GM12801 (cell line): Measurements from ENCODE around the gene DPEP3.
"Not testable (repeated sequence)": the region's sequence is repeated elsewhere in the genome, so short reads cannot be mapped to it uniquely, and the experiment has no call there.

Experiments used
- TF ChIP-seq, protein P1 (sequence below): IDR thresholded peaks from one replicate; pipeline ENCODE4 v1.5.1; 2011; ENCODE audit warnings: control low read depth; ENCODE audit not compliant: insufficient read length; ENCODE audit errors: extremely low read depth

DPEP3 gene

DNA sequence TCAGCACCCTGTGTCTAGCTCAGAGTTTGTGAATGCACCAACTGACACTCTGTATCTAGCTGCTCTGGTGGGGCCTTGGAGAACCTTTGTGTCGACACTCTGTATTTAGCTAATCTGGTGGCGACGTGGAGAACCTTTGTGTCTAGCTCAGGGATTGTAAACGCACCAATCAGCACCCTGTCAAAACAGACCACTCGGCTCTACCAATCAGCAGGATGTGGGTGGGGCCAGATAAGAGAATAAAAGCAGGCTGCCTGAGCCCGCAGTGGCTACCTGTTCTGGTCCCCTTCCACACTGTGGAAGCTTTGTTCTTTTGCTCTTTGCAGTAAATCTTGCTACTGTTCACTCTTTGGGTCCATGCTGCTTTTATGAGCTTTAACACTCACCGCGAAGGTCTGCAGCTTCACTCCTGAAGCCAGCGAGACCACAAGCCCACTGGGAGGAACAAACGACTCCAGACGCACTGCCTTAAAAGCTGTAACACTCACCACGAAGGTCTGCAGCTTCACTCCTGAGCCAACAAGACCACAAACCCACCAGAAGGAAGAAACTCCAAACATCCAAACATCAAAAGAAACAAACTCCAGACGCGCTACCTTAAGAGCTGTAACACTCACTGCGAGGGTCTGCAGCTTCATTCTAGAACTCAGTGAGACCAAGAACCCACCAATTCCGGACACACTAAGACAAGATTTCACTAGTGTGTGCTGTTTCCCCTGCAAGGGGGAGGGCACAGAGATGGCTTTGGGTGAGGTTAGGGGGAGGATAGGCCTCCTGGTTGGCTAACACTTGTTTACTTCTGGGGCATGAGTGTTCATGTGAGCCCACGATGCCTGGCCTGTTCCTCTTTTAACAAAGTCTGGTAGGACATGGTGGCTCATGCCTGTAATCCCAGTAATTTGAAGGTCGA lies 18.7 kb upstream of the DPEP3 start, which contains the start of gene DPEP2:
Gene DPEP2, minus strand, starts transcription at position 706 of the 910 bp plus-strand sequence. CDS start 6,272 bp downstream, outside the sequence.
- TF ChIP-seq, protein P1, sequence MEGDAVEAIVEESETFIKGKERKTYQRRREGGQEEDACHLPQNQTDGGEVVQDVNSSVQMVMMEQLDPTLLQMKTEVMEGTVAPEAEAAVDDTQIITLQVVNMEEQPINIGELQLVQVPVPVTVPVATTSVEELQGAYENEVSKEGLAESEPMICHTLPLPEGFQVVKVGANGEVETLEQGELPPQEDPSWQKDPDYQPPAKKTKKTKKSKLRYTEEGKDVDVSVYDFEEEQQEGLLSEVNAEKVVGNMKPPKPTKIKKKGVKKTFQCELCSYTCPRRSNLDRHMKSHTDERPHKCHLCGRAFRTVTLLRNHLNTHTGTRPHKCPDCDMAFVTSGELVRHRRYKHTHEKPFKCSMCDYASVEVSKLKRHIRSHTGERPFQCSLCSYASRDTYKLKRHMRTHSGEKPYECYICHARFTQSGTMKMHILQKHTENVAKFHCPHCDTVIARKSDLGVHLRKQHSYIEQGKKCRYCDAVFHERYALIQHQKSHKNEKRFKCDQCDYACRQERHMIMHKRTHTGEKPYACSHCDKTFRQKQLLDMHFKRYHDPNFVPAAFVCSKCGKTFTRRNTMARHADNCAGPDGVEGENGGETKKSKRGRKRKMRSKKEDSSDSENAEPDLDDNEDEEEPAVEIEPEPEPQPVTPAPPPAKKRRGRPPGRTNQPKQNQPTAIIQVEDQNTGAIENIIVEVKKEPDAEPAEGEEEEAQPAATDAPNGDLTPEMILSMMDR, result not testable (repeated sequence)

DNA sequence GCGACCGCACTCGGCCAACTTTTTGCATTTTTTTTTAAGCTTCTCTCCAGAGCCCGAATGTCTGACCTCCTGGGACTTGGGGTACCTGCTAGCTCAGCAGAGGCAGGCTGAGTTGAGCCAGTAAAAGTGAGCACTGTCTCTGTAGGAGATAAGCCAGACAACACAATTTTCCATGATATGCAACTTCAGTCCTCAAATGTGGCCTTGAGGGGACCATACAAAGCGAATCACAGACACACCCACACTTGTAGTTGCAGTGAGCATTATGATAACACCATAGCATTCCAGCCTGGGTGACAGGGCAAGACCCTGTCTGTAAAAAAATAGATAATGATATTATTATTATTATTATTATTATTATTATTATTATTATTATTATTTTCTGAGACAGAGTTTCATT lies 16.4 kb upstream of the DPEP3 start:
- TF ChIP-seq, protein P1, result no peak

DNA sequence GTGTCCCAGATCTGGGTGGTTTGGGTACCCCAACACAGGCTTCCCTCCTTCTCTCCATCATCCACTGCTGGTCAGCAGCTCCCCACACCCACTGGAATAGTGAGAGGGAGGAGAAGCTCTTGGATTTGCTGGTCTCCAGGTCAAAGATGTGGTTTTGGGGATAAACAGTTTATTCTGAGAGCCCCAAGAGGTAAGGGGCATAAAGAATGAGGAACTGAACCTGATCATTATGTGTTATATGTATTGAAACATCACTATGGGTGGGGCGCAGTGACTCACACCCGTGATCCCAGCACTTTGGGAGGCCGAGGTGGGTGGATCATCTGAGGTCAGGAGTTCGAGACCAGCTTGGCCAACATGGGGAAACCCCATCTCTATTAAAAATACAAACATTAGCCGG lies 15.1 kb upstream of the DPEP3 start:
- TF ChIP-seq, protein P1, result no peak

DNA sequence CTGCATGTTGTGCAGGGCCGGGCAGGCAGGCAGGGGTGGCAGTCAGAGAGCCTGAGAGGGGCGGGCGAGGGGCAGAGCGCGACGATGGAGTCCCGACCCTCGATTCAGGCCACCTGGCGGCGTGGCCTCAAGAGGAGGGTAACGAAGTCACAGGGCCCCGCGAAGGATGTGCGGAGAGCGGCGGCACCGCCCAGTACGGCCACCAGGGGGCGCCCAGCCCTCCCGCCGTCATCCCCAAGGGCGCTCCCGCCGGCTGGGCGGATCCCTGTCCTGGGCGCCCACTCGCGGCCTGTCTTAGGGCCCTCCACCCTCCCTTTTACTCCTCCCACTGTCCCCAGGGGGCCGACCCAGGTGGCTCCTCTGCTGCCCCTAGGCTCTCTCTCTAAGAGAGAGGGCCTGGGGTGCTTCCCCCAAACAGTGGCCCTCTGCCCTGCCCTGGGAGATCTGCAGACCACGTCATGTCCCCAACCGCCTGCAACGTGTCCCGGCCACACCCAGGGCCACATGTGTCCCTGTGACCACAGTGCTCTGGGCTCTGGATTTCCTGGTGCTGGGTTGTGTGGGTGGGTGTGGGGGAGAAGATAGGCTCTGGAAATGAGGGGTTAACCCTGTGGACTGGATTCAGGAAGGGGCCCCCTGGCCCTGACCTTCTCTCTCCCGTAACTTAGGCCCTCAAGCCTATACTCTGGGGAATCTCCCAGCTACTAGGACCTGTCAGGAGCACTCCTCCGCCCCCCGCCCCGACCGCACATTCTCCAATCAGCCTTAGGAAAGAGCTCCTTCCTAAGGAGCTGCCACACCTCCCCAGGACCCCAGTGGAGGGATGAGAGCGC lies 13.1 kb upstream of the DPEP3 start:
- TF ChIP-seq, protein P1, result no peak

DNA sequence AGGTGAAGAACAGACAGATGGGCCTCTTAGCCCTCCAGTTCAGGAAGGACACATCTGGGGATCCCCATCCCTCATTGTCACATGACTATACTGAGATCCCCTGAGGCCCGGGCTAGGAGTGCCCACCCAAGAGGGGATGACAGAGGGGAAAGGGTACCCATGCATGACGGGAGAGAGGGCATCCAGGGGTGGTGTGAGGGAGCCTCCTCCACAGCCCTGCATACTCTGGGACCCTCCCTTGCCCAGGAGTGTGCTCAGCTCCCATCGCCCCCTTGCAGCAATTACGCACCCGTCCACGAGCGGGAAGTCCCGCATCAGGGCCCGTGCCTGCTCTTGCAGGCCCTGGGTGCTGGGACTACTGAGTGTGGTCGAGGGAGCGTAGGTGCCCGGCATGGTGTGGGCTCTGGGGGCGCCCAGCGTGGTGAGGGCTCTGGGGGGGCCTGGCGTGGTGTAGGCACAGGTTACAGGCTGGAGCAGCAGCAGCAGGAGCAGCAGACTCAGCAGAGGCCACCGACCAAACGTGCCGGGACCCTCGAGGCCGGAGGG lies 12.4 kb upstream of the DPEP3 start:
- TF ChIP-seq, protein P1, result no peak

DNA sequence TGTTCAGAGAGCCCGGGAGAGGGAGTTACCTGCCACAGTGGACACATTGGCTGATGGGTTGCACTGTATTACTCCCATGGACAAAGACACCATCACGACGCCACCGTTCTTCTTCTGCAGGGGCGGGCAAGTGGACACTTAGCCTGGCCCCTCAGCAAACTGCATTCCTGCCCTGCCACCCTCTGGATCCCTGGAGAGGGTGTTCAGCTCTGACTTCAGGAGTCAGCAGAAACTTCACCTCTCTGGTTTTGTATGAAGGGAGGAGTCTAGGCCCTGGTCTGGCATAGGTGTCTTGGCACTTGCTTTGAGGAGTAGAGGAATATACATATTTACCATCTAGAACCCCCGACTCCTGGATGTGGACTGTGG lies 9.7 kb upstream of the DPEP3 start:
- TF ChIP-seq, protein P1, result no peak
